Embryonic facial prominence (tissue), 1 donor: ENCODE results near the gene EIF2AK3.
A peak's percentile ranks its signal among the peaks of the same experiment; 100 is the strongest.
"Not testable (repeated sequence)": the region's sequence is repeated elsewhere in the genome, so short reads cannot be mapped to it uniquely, and the experiment has no call there.

Experiments
- DNase-seq: peaks from one replicate; pipeline ENCODE4 v3.0.0-alpha.2; 2016; ENCODE audit errors: extremely low spot score

EIF2AK3 gene

GRCh38 chr2:88637464-88637863 is 10.2 kb upstream of the EIF2AK3 start:
- DNase-seq = no peak

- no peak for DNase-seq
Observed at GRCh38 chr2:88636026-88636425, 8.8 kb upstream of the EIF2AK3 start.

GRCh38 chr2:88632569-88632968 is 5.3 kb upstream of the EIF2AK3 start:
- no peak for DNase-seq

GRCh38 chr2:88628571-88628939 is 1.3 kb upstream of the EIF2AK3 start:
- no peak for DNase-seq

GRCh38 chr2:88627856-88628570 is 749 bp upstream of the EIF2AK3 start:
- peak; percentile 59 for DNase-seq

GRCh38 chr2:88626171-88627054 is 851 bp downstream of the EIF2AK3 start:
- no peak for DNase-seq

GRCh38 chr2:88624477-88624876 is 2.8 kb downstream of the EIF2AK3 start:
- DNase-seq = no peak

- not testable (repeated sequence) for DNase-seq
Observed at GRCh38 chr2:88623831-88624465, 3.3 kb downstream of the EIF2AK3 start.

- no peak for DNase-seq
Observed at GRCh38 chr2:88622307-88622706, 5.0 kb downstream of the EIF2AK3 start.

GRCh38 chr2:88621432-88621831 is 5.8 kb downstream of the EIF2AK3 start:
- no peak for DNase-seq

GRCh38 chr2:88620015-88620414 is 7.2 kb downstream of the EIF2AK3 start:
- no peak for DNase-seq

- DNase-seq = no peak
Observed at GRCh38 chr2:88615822-88616221, 11.4 kb downstream of the EIF2AK3 start.

GRCh38 chr2:88614497-88615157 is 12.6 kb downstream of the EIF2AK3 start:
- DNase-seq = no peak

- no peak for DNase-seq
Observed at GRCh38 chr2:88613921-88614320, 13.3 kb downstream of the EIF2AK3 start.

- no peak for DNase-seq
Observed at GRCh38 chr2:88608184-88608583, 19.1 kb downstream of the EIF2AK3 start.

- DNase-seq = no peak
Observed at GRCh38 chr2:88607416-88607815, 19.8 kb downstream of the EIF2AK3 start.

- DNase-seq = no peak
Observed at GRCh38 chr2:88606371-88607030, 20.8 kb downstream of the EIF2AK3 start.

GRCh38 chr2:88603146-88603545 is 24.1 kb downstream of the EIF2AK3 start:
- no peak for DNase-seq

GRCh38 chr2:88602022-88602421 is 25.2 kb downstream of the EIF2AK3 start:
- DNase-seq = no peak

GRCh38 chr2:88601286-88601685 is 26.0 kb downstream of the EIF2AK3 start:
- DNase-seq = no peak

- peak; percentile 61 for DNase-seq
Observed at GRCh38 chr2:88600038-88600465, 27.2 kb downstream of the EIF2AK3 start.
